GM18861 (cell line): ENCODE results near the gene PID1.

Source experiments
- ATAC-seq: cut with Tn5 transposase; IDR thresholded peaks from one replicate; pipeline ENCODE4 v1.9.1; 2021; ENCODE audit not compliant: unreplicated experiment

The PID1 gene, protein sequence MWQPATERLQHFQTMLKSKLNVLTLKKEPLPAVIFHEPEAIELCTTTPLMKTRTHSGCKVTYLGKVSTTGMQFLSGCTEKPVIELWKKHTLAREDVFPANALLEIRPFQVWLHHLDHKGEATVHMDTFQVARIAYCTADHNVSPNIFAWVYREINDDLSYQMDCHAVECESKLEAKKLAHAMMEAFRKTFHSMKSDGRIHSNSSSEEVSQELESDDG

DNA sequence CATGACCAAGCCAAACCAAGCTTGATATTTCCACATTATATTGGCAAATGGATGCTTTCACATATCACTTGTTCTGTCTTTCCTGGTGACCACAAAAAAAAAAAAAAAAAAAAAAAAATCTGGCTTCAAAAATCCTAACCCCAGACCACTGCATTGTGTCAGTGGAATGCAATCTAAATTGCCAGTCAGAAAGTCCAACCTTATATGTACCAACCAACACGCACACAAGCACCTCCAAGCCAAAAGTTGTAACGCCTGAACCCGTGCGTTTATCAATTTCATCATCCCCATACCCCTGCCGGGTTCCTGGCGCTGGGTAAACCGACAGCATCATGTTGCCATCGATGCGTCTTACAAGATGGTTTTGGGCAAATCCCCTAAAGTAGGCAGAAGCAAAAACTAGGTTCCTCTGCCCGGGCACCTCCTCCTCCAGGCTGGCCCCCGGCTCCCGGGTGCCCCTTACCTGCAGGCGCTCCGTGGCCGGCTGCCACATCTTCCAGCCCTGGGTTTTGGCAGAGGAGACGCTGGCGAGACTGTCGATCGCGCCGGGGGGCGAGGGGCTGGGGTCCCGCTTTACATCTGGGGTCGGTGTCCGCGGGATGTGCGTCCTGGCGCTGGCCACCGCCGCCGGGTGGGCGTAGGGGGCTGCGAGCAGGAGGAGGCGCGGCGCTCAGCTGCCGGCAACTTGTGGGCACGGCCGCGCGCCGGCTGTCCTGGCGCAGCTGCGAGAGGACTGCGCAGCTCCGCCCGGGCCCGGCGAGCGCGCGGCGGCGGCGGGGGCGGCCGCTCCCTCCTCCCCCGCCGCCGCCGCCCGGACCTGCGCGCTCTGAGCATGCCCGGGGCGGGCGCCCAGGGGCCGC lies at the start of gene PID1:
Gene PID1, minus strand, starts transcription at position 737 of the 860 bp plus-strand sequence. Its CDS starts 244 bp downstream, at position 493.
- no peak for ATAC-seq

DNA sequence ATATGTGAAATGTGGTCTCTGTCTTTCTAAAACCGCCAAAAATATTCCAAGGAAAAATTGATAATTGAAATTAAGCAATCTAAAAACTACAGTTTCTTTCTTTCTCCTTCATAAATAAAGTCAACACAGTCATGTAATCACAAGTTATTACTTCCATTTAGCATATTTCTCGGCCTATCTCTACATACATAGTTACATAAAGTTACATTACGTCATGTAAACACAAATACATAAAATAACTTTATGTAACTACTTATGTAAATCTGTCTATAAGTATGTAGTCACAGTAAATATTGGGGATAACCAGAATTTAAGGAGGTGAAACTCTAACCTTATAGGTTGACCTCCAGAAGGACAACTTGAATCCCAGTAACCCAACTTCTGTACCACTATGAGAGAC lies 48.5 kb upstream of the PID1 start:
- no peak for ATAC-seq

DNA sequence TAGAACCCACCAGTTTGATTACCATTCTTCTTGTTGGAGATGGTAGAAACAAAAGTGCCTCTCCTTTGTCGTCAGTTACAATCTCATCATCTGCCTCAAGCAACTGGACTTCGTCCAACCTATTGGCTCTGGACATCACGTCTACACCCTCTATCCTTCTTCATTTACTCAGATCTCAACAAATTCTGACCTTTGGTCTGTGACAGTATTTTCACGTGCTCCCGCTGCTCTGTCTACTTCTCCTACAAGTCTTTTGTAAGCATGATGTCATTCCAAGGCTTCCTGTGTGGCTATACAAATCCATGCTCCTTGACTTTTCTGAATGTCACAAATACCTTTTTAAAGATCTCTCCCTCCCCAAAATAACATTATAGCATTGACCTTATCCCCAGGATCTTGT lies 43.0 kb upstream of the PID1 start:
- ATAC-seq: no peak

DNA sequence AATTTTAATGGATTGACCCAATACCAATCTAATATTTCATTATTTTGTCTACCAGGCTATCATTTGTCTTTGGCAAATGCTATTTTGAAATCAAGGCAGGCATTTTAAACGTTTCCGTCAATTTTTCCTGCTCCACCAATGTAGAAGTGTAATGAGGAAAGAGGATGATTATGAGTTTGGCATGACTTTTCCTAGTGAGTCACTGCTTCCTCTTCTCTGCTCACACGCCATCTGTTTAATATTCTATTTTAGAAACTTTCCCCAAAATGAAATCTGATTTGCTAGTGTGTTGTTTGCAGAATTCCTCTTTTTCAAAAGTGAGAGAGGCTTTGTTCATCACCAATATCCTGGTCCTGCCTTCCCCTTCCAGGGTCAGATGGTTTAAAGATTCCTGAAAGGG lies 42.5 kb upstream of the PID1 start:
- no peak for ATAC-seq

DNA sequence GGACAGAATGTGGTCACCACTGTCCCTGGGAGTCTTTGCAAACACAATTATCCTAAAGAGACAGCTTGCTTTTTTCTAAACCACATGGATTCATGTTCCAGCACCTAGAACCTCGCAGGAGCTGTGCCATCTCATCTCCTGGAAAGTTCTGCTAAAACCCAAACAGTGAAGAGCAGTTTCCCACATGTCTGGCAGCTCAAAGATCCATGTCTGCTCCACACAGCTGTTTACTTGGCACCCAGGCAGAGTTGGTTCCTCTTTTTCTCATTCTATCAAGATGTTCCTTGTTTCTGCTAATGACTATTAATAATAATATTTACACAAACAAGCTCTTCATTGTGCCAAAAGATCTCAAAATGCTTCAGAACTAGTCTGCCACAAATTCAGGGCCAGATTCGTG lies 30.1 kb upstream of the PID1 start:
- ATAC-seq: no peak

DNA sequence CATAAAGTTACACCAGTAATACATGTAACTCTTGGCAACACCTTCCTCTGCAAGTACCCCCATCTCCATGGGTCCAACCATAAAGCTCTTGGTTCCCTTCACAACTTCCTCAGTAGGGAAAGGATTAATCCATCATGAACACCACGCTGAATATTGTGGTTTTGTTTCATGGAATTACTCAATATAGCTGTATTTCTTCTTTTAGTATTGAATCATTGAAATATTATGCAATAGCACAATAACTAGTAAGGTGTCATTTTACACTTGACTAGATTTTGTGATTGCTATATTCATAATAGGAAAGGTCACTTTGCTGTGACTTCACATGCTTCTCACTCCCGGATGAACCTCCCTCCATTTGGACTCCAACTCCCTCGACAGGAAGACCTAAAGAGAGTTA lies 29.7 kb upstream of the PID1 start:
- ATAC-seq: no peak

DNA sequence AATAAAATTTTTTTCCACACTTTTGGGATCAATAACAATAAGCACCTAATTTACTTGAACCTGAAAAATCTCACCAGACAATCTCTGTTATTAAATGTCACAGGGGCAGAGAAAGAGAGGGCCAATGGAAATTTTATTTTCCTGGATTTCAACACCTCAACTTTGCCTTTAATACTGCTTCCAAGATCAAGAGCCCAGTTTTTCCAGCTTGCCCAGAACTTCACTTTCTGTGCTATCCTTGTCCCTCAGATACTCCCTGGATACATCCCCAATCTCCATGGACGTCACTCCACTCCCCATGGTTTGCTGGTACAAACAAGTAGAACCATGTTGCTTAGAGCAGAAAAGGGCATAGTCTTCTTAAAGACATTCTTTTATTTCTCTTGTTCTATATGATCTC lies 29.3 kb upstream of the PID1 start:
- no peak for ATAC-seq

DNA sequence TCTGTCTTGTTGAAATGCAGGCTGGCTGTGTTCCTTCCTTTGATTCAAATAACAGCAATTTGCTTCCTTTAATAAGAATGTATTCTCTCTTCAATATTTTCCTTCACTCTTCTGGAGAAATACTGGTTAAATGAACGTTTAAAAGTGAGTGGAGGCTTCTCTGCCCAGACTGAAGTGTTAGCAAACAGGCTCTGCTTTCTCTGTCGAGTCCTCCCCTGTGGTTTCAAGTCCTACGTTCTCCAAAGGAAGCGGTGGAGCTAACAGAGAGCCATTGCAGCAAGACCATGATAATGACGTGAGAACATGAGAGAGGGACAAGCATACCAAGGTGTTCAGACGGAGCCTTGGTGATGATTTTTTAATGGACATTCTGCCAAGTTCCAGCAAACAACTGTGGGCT lies 26.2 kb upstream of the PID1 start:
- ATAC-seq: no peak

DNA sequence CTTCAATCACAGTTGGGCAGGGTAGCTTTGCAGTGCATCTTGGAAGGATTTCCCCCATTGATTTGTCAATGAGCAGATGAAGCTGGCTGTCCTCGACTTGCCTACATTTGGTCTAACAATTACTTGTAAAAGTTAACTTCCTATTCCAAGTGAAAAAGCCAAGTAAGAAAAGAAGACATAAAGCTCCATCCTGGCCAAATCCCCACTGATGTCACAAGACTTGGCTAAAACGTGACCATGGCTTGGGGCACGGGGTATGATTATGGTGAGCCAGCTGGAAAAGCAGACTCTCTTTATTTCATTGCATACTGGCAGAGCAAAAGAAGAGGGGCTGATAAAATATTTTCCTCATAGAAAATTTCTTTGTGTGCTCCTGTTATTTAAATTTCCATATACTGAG lies 25.4 kb upstream of the PID1 start:
- no peak for ATAC-seq

DNA sequence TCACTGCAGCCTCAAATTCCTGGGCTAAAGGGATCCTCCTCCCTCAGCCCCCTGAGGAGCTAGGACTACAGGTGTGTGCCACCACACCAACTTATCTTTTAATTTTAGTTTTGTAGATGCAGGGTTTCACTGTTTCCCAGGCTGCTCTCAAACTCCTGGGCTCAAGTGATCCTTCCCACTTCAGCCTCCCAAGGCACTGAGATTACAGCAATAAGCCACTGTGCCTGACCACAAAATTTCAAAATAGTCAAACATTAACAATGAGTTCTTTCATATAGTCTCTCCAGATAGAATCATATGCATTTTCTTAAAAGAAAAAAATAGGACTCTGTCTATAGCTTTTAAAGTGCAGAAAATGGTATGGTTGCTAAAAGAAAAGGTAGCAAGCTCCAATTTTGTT lies 24.9 kb upstream of the PID1 start:
- no peak for ATAC-seq

DNA sequence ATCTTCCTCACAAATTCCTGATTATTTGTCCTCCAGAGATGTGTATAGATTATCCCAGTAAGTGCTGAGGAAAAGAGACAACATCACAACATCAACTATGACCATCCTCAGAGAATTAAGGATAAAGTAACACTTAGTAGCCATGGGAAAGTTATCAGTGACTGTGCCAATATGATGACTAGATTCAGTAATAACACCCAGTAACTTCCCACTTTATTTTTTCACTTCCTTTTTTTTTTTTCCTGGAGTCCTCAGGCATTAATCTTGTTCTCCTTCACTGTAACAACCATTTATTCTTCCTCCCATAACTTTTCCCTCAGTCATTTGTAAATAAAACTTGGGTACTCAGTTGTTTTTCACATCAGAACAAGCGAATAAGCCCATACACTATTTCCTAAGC lies 16.7 kb upstream of the PID1 start:
- ATAC-seq: no peak

DNA sequence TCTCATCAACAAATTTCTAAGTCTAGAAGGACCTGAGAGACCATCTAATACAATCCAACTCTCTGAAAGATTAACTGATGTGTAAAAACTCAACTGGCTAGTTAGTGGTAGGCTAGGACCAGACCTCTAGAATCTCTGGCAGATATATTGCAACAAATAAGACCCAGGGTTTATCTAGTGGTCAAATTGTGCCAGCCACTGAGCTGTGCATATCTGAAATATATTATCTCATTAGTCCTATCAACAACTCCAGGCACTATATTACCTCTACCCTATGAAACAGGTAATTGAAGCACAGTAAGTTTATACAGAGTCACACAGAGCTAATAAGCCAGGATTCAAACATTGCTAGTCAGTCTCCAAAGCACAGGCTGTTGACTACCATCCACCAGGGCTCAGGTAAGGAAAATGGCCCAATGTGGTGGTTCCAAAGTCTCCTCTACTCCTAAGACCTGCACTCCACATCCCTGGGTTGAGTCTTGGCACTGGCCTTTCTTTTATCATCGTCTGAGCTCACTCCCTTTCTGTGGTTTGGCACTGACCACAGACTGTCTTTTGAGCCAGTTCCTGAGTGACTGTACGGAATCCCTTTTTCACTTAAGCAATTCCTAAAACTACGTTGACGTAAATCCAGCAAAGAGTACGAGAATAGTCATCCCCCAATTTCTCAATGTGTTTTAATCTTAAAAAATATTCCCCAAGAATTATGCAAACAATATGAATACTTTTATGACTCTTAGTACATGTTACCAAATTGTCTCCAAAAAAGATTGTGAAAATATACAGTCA lies 11.9 kb upstream of the PID1 start:
- ATAC-seq: no peak

DNA sequence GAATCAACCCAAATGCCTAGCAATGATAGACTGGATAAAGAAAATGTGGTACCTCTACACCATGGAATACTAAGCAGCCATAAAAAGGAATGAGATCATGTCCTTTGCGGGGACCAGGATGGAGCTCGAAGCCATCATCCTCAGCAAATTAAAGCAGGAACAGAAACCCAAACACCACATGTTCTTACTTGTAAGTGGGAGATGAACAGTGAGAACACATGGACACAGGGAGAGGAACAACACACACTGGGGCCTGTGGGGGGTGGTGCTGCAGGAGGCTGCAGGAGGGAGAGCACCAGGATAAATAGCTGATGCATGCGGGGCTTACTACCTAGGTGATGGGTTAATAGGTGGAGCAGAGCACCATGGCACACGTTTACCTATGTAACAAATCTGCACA lies 8.4 kb upstream of the PID1 start:
- no peak for ATAC-seq

DNA sequence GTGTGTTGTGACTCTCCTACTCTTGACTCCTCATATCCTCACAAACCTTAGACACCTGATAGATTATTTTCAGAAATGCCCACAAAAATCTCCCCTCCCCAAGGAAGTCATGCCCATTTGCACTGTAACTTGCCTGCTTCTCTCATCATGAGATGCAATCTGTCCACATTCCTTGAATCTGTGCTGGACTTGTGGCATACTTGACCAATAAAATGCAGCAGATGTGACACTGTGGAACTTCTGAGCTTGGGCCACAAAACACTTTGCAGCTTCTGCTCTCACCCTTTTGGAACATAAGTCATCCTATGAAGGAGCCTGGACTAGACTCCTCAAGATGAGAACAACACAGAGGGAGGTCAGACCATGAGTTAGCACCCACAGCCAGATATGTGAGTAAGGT lies 4.4 kb upstream of the PID1 start:
- ATAC-seq: no peak

DNA sequence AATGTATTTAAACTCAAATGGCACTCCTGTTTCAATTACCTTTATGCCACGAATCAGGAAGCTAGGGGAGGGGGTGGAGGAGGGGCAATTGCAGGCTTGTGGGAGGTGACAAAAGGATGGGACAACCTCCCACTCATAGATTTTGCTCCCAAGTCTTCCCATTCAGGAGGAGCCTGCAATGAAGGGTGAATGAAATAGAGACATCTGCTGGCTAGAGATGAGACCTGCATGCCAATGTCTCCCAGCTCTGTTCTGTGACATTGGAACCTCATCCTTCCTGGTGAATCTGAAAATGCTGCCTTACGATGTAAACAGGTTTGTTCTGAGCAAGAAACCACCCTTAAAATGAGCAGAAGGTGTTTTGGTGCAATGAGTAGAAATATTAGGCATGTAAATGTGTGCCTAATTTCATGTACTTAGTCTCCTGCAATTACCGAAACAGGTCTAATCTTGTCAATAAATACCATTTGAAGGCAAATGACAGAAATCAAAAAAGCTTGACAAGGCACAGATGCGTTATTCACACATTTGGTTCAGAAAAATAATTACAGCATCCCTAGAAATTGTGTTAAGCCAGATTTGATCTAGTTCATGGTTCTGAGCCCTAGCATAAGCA lies 2.7 kb upstream of the PID1 start:
- ATAC-seq: peak; percentile 58

DNA sequence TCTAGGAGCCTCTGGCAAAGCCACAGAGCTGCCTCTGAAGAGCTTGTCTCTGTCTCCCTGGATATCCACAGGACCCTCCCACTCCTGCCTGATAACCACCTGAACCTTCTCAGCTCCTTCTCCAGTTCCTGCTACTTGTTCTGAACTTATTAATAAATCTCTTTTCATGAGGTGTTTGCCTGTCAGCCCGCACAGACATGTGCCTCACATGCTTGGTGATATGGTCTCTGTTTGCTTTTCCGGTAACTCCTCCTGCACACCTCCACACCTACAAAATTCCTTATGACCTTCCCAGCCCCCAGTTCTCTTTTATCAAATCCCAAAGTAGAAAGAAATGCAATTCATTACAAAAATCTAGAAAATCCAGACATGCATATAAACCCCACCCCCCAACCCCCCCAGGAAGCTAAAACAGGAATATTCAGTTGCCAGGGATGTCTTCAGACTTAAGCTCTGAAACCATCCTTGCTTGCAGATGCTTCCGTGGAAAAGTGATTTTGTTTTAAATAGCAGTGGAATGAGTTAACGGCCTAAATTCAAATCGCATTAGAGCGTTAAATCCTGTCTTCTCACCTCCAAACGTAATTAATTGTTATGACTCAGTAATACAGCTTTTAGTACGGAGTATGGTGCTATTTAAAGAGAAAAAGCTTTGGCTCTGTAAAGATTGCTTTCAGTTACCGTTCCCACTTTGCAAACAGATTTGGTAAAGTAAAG lies 2.1 kb upstream of the PID1 start:
- ATAC-seq: no peak

DNA sequence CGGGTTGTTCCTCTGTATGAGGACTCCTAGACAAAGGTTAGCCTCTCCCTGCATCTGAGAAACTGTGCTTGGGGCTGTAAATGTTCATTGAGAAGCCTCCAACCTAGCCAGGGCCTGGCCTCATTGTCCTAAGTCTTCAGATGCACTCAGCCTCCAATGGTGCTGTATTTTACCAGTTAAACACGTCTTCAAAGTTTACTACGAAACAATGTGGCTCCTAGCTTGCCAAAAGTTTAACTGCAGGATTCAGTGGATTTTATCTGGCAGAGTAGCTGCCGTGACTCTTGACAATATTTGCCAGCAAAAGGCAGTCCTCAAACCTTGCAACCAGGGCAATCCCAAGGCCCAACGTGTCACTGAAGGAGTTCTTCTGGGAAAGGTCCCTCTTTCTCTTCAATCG lies 1.1 kb downstream of the PID1 start:
- no peak for ATAC-seq

DNA sequence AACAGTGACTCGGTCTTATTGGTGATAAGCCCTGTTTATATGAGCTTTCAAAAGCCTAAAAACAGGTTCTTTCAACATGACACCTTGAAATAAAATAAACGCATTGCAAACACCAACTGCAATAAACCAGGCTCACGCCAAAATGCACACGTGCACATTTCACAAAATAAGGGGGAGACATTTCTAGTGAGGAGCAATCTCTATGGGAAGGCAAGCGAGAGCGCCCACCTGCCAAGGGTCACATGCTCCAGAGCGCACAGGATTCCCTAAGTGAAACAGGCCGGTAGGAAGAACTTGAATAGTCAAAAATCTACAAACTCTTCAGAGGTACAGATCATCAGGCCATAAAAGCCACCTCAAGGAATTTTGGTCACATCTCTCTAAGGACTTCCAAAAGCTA lies 1.9 kb downstream of the PID1 start:
- ATAC-seq: no peak

DNA sequence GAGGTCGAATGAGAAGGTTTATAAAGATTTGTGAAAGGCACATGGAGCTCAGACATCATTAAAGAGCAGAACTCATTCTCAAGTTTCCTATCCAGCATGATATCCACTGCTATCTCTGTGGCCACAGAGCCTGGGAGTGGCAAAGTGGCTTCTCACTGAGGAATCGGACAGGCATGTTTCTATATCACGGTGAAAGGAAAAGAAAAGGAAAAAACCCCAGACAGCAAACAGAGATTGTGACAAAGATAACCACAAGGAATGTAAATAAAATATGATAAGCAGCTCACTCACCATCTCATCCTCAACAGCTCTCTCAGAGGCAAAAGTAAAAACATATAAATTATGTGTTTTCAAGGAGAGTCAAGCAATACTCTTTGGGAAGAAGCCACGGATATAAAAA lies 2.5 kb downstream of the PID1 start:
- ATAC-seq: no peak

DNA sequence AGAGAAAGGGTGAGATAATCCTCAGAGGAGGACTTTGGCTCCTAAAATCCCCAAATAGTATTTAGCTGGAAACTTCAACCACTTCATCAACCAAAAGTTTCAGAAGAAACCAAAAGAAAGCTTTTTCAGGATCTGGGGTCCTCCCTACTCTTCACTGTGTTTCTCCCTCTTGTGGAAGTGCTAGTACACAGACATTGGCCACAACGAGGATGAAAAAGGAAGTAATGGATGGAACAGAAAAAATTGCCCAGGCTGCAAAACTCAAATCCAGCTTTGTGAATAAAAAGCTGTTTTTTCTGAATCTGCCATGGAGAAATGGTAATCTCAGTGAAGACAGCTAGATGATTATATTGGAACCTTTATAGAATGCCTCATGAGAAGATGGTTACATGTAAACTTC lies 4.0 kb downstream of the PID1 start:
- no peak for ATAC-seq

DNA sequence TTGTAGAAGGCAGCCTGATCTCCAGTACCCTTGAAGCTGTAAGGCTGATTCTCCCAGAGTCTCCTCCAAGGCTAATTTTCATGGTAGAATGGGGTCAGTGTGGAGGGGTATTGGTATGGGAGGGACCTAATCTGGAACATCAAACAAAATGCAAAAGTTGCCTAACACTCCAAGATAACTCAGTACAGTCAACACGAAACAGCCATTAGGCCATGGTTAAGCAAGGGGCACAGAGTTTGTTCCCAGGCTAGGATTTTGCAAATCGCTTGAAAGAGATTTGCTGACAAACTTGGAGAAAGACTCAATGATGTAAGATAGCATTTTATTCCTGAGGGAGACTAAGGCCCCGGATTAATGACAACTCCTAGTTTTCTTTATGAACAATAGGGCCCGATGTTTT lies 5.4 kb downstream of the PID1 start:
- no peak for ATAC-seq
